MM.1S (cell line): ENCODE results near the gene PXMP4.
A peak's percentile ranks its signal among the peaks of the same experiment; 100 is the strongest.

Experiments used
- DNase-seq: peaks from one replicate; pipeline ENCODE4 v3.0.0-alpha.2; 2015
- H2AFZ ChIP-seq: fragments of 300-600 bp; sonication (generic); 2 replicates; pipeline ENCODE4 v1.6.0; 2016; ENCODE audit warnings: antibody characterized with exemption, low read length
- H3F3A ChIP-seq: fragments of 300-600 bp; sonication (generic); 2 replicates; pipeline ENCODE4 v1.6.1; 2016; ENCODE audit warnings: mild to moderate bottlenecking, antibody characterized with exemption, low read length, moderate library complexity, mixed read lengths; ENCODE audit not compliant: insufficient read depth
- H3K27ac ChIP-seq: fragments of 300-600 bp; sonication (generic); 2 replicates; pipeline ENCODE4 v1.5.1; 2016; ENCODE audit warnings: mild to moderate bottlenecking, low read length
- H3K27me3 ChIP-seq: fragments of 300-600 bp; sonication (generic); replicated peaks from 2 replicates; pipeline ENCODE4 v1.6.0; 2016; ENCODE audit warnings: low read length; ENCODE audit not compliant: insufficient read depth
- H3K36me3 ChIP-seq: fragments of 300-600 bp; sonication (generic); replicated peaks from 2 replicates; pipeline ENCODE4 v1.6.1; 2016; ENCODE audit warnings: mild to moderate bottlenecking, low read length, mixed read lengths; ENCODE audit not compliant: insufficient read depth
- H3K4me1 ChIP-seq: fragments of 300-600 bp; sonication (generic); 2 replicates; pipeline ENCODE4 v1.6.1; 2016; ENCODE audit warnings: low read length, mixed read lengths
- H3K4me2 ChIP-seq: fragments of 300-600 bp; sonication (generic); 2 replicates; pipeline ENCODE4 v1.6.0; 2016; ENCODE audit warnings: low read depth, low read length
- H3K4me3 ChIP-seq: fragments of 300-600 bp; sonication (generic); 2 replicates; pipeline ENCODE4 v1.5.1; 2016; ENCODE audit warnings: low read length, mixed read lengths
- H3K79me2 ChIP-seq: fragments of 300-600 bp; sonication (generic); 2 replicates; pipeline ENCODE4 v1.6.1; 2016; ENCODE audit warnings: mixed run types, low read length, mixed read lengths
- H3K9ac ChIP-seq: fragments of 300-600 bp; sonication (generic); 2 replicates; pipeline ENCODE4 v1.6.1; 2016; ENCODE audit warnings: low read length, mixed read lengths
- H3K9me2 ChIP-seq: fragments of 300-600 bp; sonication (generic); replicated peaks from 2 replicates; pipeline ENCODE4 v1.6.1; 2016; ENCODE audit warnings: mild to moderate bottlenecking, low read length, mixed read lengths; ENCODE audit not compliant: insufficient read depth
- H3K9me3 ChIP-seq: fragments of 300-600 bp; sonication (generic); replicated peaks from 2 replicates; pipeline ENCODE4 v1.6.1; 2016; ENCODE audit warnings: mild to moderate bottlenecking, low read length, mixed read lengths; ENCODE audit not compliant: insufficient read depth
- H4K20me1 ChIP-seq: fragments of 300-600 bp; sonication (generic); 2 replicates; pipeline ENCODE4 v1.6.1; 2016; ENCODE audit warnings: mild to moderate bottlenecking, low read length, moderate library complexity, mixed read lengths; ENCODE audit not compliant: insufficient read depth
- EZH2 ChIP-seq: fragments of 300-600 bp; sonication (generic); optimal IDR thresholded peaks from 2 replicates; pipeline ENCODE3; 2017; ENCODE audit warnings: low read depth, mild to moderate bottlenecking, antibody characterized with exemption, low read length, mixed read lengths
- EZH2phosphoT487 ChIP-seq: fragments of 300-600 bp; sonication (generic); IDR thresholded peaks from 2 replicates; pipeline ENCODE4 v1.6.1; 2018; ENCODE audit warnings: antibody characterized with exemption, low read length
- TF ChIP-seq, protein P1 (sequence below): fragments of 300-600 bp; sonication (generic); IDR thresholded peaks from 2 replicates; pipeline ENCODE4 v1.5.1; 2016; ENCODE audit warnings: antibody characterized with exemption, low read length, mixed read lengths

PXMP4 gene

GRCh38 chr20:33686984-33687366 lies 33.1 kb downstream of the PXMP4 start:
- no peaks in the 10 kb centered on the region for H3K36me3 ChIP-seq
- H3K9me2 ChIP-seq, result no peaks in the 10 kb centered on the region
- H4K20me1 ChIP-seq, result no peaks in the 10 kb centered on the region
- no peaks in the 10 kb centered on the region for H3K9me3 ChIP-seq
- no peak for DNase-seq
- no peaks in the 10 kb centered on the region for H3K27me3 ChIP-seq
- H3K4me2 ChIP-seq, result peak overlapping the region; percentile 82
- TF ChIP-seq, protein P1, sequence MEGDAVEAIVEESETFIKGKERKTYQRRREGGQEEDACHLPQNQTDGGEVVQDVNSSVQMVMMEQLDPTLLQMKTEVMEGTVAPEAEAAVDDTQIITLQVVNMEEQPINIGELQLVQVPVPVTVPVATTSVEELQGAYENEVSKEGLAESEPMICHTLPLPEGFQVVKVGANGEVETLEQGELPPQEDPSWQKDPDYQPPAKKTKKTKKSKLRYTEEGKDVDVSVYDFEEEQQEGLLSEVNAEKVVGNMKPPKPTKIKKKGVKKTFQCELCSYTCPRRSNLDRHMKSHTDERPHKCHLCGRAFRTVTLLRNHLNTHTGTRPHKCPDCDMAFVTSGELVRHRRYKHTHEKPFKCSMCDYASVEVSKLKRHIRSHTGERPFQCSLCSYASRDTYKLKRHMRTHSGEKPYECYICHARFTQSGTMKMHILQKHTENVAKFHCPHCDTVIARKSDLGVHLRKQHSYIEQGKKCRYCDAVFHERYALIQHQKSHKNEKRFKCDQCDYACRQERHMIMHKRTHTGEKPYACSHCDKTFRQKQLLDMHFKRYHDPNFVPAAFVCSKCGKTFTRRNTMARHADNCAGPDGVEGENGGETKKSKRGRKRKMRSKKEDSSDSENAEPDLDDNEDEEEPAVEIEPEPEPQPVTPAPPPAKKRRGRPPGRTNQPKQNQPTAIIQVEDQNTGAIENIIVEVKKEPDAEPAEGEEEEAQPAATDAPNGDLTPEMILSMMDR, result no peak
- TF ChIP-seq EZH2 (no peak), EZH2phosphoT487 (no peak)
- H2AFZ ChIP-seq, result peak overlapping the region; percentile 100
- peaks cover 10% of the 10 kb centered on the region for H3F3A ChIP-seq
- H3K4me1 ChIP-seq, result peaks cover 14% of the 10 kb centered on the region
- H3K79me2 ChIP-seq, result peaks cover 36% of the 10 kb centered on the region
- H3K4me3 ChIP-seq, result peak overlapping the region; percentile 58
- H3K27ac ChIP-seq, result no peak overlapping the region
- H3K9ac ChIP-seq, result no peak overlapping the region

- Histone ChIP-seq H3K79me2 (peaks cover 41% of the 10 kb centered on the region), H3K36me3 (no peaks in the 10 kb centered on the region), H4K20me1 (no peaks in the 10 kb centered on the region), H3K9ac (peak within 1 kb of the TSS; percentile 90), H3K9me2 (no peaks in the 10 kb centered on the region), H3K4me1 (peaks cover 14% of the 10 kb centered on the region), H2AFZ (peak within 1 kb of the TSS; percentile 100), H3K9me3 (no peaks in the 10 kb centered on the region), H3F3A (peaks cover 10% of the 10 kb centered on the region), H3K4me2 (peak within 1 kb of the TSS; percentile 82), H3K27ac (peak within 1 kb of the TSS; percentile 87), H3K4me3 (peak within 1 kb of the TSS; percentile 92), H3K27me3 (no peaks in the 10 kb centered on the region)
- TF ChIP-seq, protein P1, result peak; percentile 27
- TF ChIP-seq EZH2phosphoT487, result no peak
- peak; percentile 97 for DNase-seq
Observed at GRCh38 chr20:33686100-33686983, 33.8 kb downstream of the PXMP4 start, which contains the start of gene E2F1. TSS of gene E2F1 (minus strand) at chr20:33686385. CDS start at chr20:33686264, 121 bp downstream.

DNA sequence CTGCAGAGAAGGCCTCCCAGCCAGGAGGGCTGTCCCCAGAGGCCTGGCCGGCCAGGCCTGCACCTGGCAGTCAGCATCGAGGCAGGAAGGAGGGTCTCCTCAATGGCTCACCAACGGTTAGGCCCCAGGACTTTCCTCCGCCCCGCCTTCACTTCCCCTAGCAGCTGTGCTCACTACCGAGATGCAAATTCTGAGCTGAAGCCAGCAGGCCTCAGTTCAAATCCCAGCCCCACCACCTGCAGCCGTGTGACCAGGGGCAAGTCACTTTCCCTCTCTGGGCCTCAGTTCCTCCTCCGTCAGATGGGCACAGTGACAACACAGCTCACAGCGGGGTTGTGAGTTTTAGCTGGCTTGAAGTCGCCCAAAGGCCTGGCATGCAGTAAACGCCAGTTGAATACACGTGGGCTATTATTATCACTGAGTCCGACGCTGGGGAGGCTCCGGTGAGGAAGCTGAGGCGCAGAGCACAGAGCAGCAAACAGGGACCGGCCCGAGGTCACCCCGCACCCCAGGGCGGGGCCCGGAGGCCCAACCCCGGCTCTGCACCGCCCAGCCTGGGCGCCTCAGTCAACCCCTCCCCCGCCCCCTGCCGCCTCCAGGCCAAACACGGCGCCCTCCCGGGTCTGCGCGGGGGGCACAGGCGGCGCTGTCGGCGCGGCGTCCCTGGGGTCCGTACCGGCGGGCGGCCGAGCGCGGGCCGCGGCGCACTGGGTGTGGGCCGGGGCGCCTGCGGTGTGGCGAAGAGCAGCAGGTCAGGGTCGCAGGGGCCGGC lies 34.6 kb downstream of the PXMP4 start:
- Histone ChIP-seq H4K20me1 (no peaks in the 10 kb centered on the region), H3K79me2 (peaks cover 50% of the 10 kb centered on the region), H2AFZ (peak overlapping the region; percentile 82)

More for the DNA sequence above, 34.6 kb downstream of the PXMP4 start:
- no peaks in the 10 kb centered on the region for H3K9me3 ChIP-seq
- peaks cover 10% of the 10 kb centered on the region for H3F3A ChIP-seq
- peak overlapping the region; percentile 90 for H3K9ac ChIP-seq
- H3K4me2 ChIP-seq, result peak overlapping the region; percentile 79
- H3K4me1 ChIP-seq, result peaks cover 14% of the 10 kb centered on the region
- peak; percentile 87 for DNase-seq
- H3K36me3 ChIP-seq, result no peaks in the 10 kb centered on the region
- TF ChIP-seq, protein P1, result no peak
- TF ChIP-seq EZH2phosphoT487, result no peak
- no peak for TF ChIP-seq EZH2
- H3K4me3 ChIP-seq, result peak overlapping the region; percentile 92
- no peaks in the 10 kb centered on the region for H3K27me3 ChIP-seq
- H3K9me2 ChIP-seq, result no peaks in the 10 kb centered on the region
- peak overlapping the region; percentile 87 for H3K27ac ChIP-seq
